GM18868 (cell line): ENCODE results near the gene ZC3H18.
"Not testable (repeated sequence)": the region's sequence is repeated elsewhere in the genome, so short reads cannot be mapped to it uniquely, and the experiment has no call there.

Source experiments
- ATAC-seq: cut with Tn5 transposase; IDR thresholded peaks from one replicate; pipeline ENCODE4 v1.9.1; 2021; ENCODE audit warnings: mild to moderate bottlenecking, moderate library complexity; ENCODE audit not compliant: unreplicated experiment

The ZC3H18 gene

DNA sequence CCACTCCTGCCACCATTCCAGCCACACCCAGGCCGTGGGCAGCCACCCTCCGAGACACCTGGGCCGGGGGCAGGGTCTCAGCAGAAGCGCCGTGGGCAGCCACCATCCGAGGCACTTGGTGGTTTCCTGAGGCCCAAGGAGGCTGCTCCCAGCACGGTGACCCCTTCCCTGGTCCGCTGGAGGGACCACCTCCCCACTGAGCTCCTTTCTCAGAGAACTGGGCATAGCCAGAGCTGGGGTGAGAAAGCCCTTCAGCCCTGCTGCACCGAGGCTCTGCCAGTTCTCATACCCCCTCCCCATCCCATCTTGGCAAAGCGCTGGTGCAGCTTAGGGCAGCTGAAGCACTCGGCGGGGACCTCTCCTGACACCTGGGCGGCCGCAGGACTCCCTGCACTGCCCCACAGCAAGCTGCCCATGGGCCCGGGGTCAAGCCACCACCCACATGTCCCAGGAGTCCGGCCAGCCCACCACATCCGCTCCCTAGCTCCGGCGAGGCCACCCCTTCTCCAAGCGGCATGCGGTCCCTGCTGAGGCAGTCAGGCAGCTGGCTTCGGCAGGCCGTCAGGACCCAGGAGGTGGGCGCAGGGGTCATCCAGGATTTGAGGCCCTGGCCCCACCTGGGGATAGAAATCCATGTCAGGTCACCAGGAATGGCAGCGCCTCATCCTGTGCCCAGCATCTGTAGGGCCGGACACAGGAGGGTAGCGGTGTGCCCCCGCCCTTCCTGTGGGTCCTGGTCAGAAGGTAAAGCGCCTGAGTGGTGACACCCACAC, 82.0 kb downstream of the ZC3H18 start:
- no peak for ATAC-seq

GRCh38 chr16:88652762-88653063, 82.5 kb downstream of the ZC3H18 start:
- no peak for ATAC-seq

DNA sequence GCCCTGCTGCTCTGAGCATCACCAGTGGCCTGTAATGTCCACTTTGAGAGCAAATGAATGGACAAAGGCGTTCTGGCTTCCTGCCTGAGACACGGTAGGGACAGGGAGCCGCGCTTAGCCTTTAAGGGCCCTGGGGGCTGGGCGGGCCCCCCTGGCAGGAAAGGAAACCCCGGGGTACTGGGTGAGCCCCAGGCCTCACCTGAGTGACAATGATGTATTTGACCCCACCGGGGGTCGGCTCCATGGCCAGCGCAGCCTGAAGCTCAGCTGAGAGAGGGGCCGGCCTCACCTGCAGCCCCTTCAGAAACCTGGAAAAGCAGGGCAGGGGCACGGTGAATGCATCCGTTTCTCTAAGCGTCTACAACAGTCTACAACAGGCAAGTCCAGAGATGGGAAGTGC, 82.9 kb downstream of the ZC3H18 start:
- ATAC-seq, result no peak

GRCh38 chr16:88653596-88654362, 83.6 kb downstream of the ZC3H18 start:
- no peak for ATAC-seq

GRCh38 chr16:88654363-88655052, 84.3 kb downstream of the ZC3H18 start:
- no peak for ATAC-seq

DNA sequence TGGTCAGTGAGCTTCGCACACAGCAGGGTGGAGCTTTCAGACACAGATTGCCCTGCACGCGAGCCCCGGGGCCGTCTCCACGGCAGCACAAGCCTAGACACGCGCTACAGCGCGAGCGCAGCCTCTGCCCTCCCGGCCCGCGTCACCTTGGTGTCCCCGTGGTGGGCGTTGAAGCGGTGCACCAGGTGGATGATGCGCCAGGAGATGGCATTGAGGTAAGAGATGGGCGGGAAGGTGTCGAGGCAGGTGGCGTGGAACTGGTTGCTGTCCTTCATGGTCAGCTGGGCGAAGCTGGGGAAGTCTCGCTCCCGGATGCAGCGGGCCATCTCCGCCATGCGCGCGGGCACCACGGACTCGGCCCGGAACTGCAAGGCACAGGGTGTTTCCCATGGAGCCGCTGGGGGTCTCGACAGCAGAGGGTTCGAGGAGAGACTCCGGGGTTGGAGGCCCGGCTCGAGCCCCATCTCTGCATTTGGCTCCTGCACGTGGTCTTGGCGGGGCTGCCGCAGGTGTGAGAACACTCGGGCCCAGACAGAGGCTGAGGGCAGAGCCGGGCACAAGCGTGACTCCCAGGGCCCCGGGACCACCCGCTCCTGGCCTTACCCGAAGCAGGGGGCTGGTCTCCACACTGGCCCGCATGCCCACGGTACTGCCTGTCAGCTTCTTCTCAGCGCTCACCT, 85.0 kb downstream of the ZC3H18 start:
- ATAC-seq, result no peak

- no peak for ATAC-seq
Observed at GRCh38 chr16:88655733-88656281, 85.6 kb downstream of the ZC3H18 start.

DNA sequence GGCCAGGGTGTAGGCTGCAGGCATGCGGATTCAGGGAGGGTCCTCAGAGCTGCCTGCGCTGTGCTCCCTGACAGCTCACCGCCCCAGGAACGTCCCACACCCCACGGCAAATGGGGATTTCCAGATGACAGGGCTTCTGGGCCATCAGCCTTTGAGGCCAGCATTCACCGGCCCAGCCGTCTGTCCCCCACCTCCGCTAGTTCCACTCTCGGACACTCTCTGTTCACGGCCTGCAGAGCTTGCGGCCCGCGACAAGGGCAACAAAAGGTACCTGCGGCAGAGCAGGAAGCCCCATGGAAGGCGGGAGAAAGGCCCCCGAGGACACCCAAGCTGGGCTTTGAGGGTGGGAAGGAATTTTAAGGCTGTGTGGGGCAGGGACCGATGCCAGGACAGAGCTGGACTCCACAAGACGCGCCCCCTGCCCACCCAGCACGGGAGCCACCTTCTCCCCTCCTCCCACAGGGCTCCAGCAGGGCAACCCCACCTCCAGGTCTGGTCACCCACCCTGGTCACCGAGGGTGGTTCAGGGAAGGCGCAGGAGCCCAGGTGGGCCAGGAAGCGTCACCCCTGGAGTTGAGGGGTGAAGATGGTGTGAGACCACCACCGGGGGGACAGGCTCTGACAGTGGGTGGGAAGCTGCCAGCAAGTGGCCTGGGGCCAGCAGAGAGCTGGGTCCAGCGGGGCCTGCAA, 86.2 kb downstream of the ZC3H18 start:
- no peak for ATAC-seq

DNA sequence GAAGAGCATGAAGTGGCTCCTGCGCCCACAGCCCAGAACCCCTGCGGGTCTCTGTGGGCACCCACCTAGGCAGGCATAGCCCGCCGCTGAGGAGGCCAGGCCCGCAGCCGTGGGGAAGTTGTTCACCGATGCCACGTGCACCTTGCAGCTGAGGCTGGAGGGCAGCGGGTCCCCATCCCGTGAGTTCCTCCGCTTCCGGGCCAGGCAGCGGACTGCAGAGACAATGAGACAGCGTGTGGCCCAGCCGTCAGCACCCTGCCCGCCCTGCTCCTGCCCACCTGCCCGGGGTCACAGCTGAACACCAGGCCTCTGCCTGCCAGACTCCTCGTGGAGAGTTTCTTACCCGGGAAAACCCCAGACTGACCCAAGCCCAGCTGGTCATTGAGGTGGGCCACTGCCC, 87.2 kb downstream of the ZC3H18 start:
- no peak for ATAC-seq

DNA sequence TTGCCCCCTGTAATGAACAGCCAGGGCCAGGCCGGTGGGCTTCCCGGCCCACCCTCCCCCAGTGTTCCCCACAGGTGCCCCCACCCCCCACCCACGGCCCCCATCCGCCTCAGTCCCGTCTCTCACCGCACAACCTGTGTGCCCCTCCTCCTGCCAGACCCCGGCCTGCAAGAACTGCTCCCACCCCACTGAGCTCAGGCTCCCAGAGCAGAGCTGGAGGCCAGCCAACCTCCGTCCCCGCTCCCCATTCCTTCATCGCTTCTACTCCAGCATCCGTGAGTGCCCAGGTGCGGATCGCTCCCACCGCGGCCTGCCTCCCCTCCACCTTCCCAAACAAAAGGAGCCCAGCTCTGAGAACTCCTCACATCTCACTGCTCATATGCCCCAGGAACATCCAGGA, 88.5 kb downstream of the ZC3H18 start:
- ATAC-seq, result no peak

- ATAC-seq, result no peak
Observed at GRCh38 chr16:88659160-88659559, 89.0 kb downstream of the ZC3H18 start.

DNA sequence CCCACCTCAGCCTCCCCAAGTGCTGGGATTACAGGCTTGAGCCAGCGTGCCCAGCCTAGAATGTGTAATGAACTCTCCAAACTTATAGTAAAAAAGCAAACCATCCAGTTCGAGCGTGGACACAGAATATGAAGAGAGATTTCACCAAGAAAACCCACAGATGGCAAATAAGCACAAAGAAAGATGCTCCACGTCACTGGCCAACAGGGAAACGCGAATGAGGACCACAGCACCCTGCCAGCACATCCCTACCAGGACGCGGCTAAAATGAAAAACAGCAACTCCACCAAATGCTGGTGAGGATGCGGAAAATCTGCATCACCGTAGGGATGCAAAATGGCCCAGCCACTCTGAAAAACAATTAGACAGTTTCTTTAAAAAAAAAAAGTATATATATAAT, 91.3 kb downstream of the ZC3H18 start:
- ATAC-seq, result no peak

DNA sequence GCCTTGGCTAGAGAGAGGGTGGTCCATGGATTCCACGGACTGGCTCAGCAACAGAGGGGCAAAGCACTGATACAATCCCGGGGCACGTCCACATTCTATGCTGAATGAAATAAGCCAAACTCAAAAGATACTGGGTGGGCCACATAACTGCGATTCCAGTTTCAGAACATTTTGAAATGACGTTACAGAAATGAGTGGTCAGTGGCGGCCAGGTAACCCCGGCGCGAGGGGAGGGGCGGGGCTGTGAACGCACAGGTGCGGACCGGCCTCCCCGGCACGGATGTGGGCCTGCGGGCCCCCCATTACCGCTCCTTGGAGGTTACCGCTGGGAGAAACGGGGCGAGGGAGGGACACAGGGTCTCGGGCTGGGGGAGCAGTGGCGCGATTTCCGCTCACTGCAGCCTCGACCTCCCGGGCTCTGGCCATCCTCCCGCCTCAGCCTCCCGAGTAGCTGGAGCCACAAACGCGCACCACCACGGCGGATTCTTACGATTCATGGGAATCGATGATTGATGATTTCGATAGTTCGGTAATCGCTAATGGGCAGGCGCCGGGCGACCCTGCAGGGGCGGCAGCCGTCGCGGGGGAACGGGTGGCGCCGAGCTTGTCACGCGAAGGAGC, 92.1 kb downstream of the ZC3H18 start:
- no peak for ATAC-seq

DNA sequence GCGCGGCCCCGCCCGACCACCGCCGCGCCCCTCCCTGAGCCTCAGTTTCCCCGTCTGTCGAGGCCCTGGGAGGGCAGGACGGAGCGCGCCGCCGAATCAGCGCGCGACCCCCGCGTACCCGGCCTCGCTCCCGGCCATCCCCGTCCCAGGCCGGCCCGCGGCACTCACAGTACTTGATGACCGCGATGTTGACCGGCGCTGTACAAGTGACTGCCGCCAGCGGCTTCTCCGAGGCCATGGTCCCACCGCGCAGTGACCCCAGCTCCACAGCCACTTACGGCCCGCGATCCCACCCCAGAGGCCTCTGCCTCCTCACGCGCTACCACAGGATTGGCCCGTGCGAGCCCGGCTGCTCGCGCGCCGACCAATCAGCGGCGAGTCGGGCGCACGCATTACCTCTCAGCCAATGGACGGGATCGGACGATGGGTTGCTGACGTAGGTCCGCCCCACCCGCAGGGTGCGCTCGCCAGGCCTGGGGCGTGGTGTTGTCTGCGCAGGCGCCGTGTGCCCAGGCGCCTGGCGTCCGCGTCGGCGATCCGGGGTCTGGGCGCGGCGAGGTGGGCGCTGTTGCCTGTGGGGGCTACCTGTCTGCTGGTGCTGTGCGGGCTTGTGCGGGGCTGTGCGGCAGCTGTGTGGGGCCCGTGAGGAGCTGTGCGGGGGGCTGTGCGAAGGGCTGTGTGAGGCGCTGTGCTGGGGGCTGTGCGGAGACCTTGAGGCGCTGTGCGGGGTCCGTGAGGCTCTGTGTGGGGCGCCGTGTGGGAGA, 92.8 kb downstream of the ZC3H18 start, which contains the start of gene MVD:
Gene MVD (minus strand): TSS at position 249 of the 764 bp plus-strand sequence. CDS start 11 bp downstream, at position 238.
- ATAC-seq, result peak; percentile 94

DNA sequence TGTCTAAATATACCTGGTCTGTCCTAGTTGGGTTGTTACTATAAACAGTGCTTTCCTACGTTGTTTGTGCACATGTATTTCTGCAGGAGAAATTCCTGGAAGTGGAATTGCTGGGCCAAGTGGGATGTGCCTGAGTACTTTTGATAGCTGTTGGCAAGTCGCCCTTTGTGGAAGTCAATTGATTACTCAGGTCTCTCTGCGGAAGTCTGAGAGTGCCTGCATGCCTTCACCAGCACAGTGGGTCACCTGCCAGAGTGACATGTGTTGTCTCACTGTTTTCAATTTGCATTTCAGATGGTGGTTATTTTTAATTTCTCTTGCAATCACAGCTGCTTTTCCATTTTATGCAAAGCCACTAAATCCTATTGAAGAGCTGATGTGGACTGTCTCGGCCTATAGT, 94.9 kb downstream of the ZC3H18 start:
- no peak for ATAC-seq

DNA sequence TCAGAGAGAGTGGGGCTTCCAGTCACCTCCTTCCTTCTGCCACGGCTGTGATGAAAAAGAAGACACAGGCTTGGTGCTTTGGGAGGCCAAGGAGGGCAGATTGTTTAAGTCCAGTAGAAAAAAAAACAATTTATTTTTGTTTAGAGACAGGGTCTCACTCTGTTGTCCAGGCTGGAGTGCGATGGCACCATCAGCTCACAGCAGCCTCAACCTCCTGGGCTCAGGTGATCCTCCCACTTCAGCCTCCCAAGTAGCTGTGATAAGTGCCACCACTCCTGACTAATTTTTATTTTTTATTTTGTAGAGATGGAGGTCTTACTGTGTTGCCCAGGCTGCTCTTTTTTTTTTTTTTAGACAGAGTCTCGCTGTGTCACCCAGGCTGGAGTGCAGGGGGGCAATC, 95.4 kb downstream of the ZC3H18 start:
- ATAC-seq, result no peak

DNA sequence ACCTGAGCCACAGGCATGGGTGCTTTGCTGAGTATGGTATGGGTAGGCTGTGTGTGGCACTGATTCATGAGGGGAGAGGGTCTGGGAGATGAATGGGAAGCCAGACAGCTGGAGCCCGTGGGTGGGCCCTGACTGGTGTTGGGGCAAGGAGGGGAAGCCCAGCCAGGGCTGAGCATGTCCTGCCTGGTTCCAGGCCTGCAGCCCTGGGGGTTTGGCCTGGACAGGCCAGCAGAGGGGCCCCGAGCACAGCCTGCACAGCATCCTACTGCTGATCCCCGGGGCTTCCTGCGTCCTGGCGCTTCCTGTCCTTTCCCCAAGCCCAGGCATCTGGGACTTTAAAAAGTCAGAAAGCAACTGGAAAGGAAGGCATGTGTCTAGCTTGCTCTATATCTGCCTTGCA, 97.3 kb downstream of the ZC3H18 start:
- ATAC-seq, result no peak

DNA sequence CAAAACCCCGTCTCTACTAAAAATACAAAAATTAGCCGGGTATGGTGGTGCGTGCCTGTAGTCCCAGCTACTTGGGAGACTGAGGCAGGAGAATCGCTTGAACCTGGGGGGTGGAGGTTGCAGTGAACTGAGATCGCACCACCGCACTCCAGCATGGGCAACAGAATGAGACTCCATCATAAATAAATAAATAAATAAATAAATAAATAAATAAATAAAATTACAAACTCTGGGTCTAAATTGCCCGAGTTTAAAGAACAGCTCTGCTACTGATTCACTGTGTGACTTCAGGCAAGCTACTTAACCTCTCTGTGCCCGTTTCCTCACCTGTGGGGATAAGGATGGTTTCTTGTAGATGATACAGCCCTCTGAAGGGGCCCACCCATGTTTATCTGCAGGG, 99.3 kb downstream of the ZC3H18 start:
- not testable (repeated sequence) for ATAC-seq

GRCh38 chr16:88669980-88670379, 99.8 kb downstream of the ZC3H18 start:
- no peak for ATAC-seq
